Measurements from ENCODE around the gene SETD3. TPM values are rescaled to one million over a fixed set of nuclear protein-coding genes. Genes with fewer than 3 reads are reported as not detected.
A peak's percentile ranks its signal among the peaks of the same experiment; 100 is the strongest.

The SETD3 gene
- total and polyA plus RNA-seq, 2 of the 8 experiments (the other 6 are each of a cell fraction or from before 2014, with no cell fraction given): 24.0 to 64.0 TPM

DNA sequence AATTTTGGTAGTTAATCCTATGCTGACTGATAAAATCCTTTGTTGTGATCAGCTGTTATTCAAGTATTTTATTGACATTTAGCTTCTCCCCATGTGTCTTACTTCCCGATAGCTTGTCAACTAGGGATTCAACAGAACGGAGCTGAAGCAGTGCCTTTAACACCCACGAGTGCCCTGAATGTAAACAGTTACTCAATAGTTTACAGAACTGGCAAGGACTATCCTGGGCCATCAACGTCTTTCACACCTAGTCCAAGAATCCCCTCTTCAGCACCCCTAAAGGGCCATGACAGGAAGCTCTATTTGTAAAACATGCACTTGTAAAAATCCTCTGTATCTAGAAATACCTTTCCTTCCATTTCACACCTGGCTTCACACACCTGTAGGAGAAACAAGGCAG is 45.3 kb downstream of the SETD3 start:
- Histone ChIP-seq H3K23me2 (ENCODE audit: low read depth, low read length) (no peaks in the 10 kb centered on the region), H2BK120ac (replicated peaks; ENCODE audit: low read depth, low read length) (no peak overlapping the region), H3K79me1 (ENCODE audit: low read depth, low read length) (no peaks in the 10 kb centered on the region; the same call in 1 of the 2 replicates), H4K91ac (replicated peaks; ENCODE audit: insufficient read length, low read length) (no peak overlapping the region), H2AK5ac (ENCODE audit: low read depth, low read length) (no peak overlapping the region), H3K9me3 (ENCODE audit: insufficient read depth in 2 of 2, low read depth in 1 of 2, low read length in 1 of 2) (no peaks in the 10 kb centered on the region), H2AFZ (ENCODE audit: low read length) (no peak overlapping the region), H2BK20ac (ENCODE audit: low read length) (no peak overlapping the region), H3K27me3 (replicated peaks in 1 of 4; ENCODE audit: control insufficient read depth in 3 of 4, extremely low read depth in 1 of 4, insufficient read depth in 3 of 4, low read length in 3 of 4) (no peaks in the 10 kb centered on the region), H3K4me1 (replicated peaks in 1 of 4; ENCODE audit: control insufficient read depth in 3 of 4, insufficient read depth in 4 of 4, low read length in 3 of 4) (no peaks in the 10 kb centered on the region), H2BK12ac (ENCODE audit: low read depth, low read length) (no peak overlapping the region), H3K36me3 (ENCODE audit: control insufficient read depth in 2 of 4, insufficient read depth in 4 of 4, low read length in 3 of 4) (peaks cover 0 to 6% (median 2%) of the 10 kb centered on the region in 4 experiments; a peak in 6 of 8 replicates), H3K18ac (ENCODE audit: extremely low read depth, low read length) (no peak overlapping the region), H3K79me2 (ENCODE audit: control insufficient read depth in 1 of 2, insufficient read depth in 2 of 2, low read length in 2 of 2) (peaks cover 0 to 5% of the 10 kb centered on the region in 2 experiments; a peak in 2 of 4 replicates), H3K56ac (replicated peaks; ENCODE audit: insufficient read length, low read depth, low read length) (no peak overlapping the region), H3K4ac (replicated peaks; ENCODE audit: insufficient read length, low read depth, low read length) (no peak overlapping the region), H3K4me2 (ENCODE audit: insufficient read depth in 1 of 2, low read depth in 2 of 2, low read length in 2 of 2) (no peak overlapping the region), H3K9ac (replicated peaks in 1 of 4; ENCODE audit: extremely low read depth in 1 of 4, low read depth in 3 of 4, low read length in 3 of 4) (no peak overlapping the region), H2BK5ac (ENCODE audit: low read depth, low read length) (no peak overlapping the region), H3K27ac (ENCODE audit: low read depth, low read length) (no peak overlapping the region), H4K5ac (ENCODE audit: insufficient read length, low read depth, low read length) (no peak overlapping the region), H3K14ac (ENCODE audit: insufficient read length) (no peak overlapping the region), H3K23ac (ENCODE audit: insufficient read length) (no peak overlapping the region), H2BK15ac (ENCODE audit: low read length) (no peak overlapping the region), H4K8ac (ENCODE audit: extremely low read depth, insufficient read depth, low read length) (no peak overlapping the region), H3K4me3 (ENCODE audit: extremely low read depth in 1 of 4, insufficient read depth in 2 of 4, low read depth in 3 of 4, low read length in 4 of 4) (no peak overlapping the region), H4K20me1 (replicated peaks in 1 of 2; ENCODE audit: control insufficient read depth in 1 of 2, insufficient read depth in 2 of 2, low read length in 2 of 2) (peaks cover 4 to 8% of the 10 kb centered on the region in 2 experiments)
- FAIRE-seq: no peak
- WGBS, 2 experiments (ENCODE audit: extremely low coverage in 1 of 2, insufficient coverage in 1 of 2, insufficient read length in 1 of 2, insufficient replicate concordance in 2 of 2, low coverage in 1 of 2, low lambda C conversion rate in 2 of 2, missing lambda C conversion rate in 1 of 2): 87% methylated on average over 4 of the region's 4 CpGs; no CpG with 5 or more reads in 1 of the 2 experiments
- ChIA-PET CTCF (ENCODE audit: partially characterized antibody) (interaction anchor here (0.6 to 3.1 kb wide), 5 partner anchors 9 to 1799 kb away, joined by 3 to 13 read pairs (median 3); no protein-coding TSS in a partner anchor), POLR2A (ENCODE audit: partially characterized antibody) (no interaction called here)
- DNase-seq (ENCODE audit: low read depth in 1 of 2, low spot score in 2 of 2): peak in 1 of 2 experiments; percentile 29
- TF ChIP-seq SIRT6 (IDR thresholded peaks at IDR 0.05; ENCODE audit: low read length) (no peak), SP4 (IDR thresholded peaks at IDR 0.05; ENCODE audit: low read length) (no peak), SRF (IDR thresholded peaks at IDR 0.05; ENCODE audit: low read depth, low read length) (no peak), CBX8 (IDR thresholded peaks at IDR 0.05; ENCODE audit: borderline replicate concordance, low read depth, low read length) (no peak), NRF1 (IDR thresholded peaks at IDR 0.05; ENCODE audit: low read depth, low read length) (no peak), TAF7 (optimal IDR thresholded peaks at IDR 0.05; ENCODE audit: borderline replicate concordance, low read depth, low read length) (no peak), ZNF274 (IDR thresholded peaks at IDR 0.05; ENCODE audit: borderline replicate concordance, extremely low read depth, low read length) (no peak), TBP (IDR thresholded peaks at IDR 0.05; ENCODE audit: low read depth, low read length) (no peak), EZH2 (IDR thresholded peaks at IDR 0.05; ENCODE audit: low read depth, low read length, severe bottlenecking) (no peak)
- TF ChIP-seq, protein P1, sequence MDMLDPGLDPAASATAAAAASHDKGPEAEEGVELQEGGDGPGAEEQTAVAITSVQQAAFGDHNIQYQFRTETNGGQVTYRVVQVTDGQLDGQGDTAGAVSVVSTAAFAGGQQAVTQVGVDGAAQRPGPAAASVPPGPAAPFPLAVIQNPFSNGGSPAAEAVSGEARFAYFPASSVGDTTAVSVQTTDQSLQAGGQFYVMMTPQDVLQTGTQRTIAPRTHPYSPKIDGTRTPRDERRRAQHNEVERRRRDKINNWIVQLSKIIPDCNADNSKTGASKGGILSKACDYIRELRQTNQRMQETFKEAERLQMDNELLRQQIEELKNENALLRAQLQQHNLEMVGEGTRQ (IDR thresholded peaks at IDR 0.05; ENCODE audit: low read length): no peak

Data from H1 (cell line).